Thyroid gland (tissue), 4 donors: ENCODE measurements around the gene FYN.

Experiments used
- POLR2A ChIP-seq, 2 donors: fragments of 450-650 bp; IDR thresholded peaks; one replicate each; pipeline ENCODE4 v1.6.1; 2017; ENCODE audit warnings: antibody characterized with exemption in 2 of 2, mild to moderate bottlenecking in 2 of 2, moderate library complexity in 1 of 2
- TF ChIP-seq, protein P1 (sequence below), 6 experiments: fragments of 200-600 bp in 3 of 6; fragments of 450-650 bp in 3 of 6; sonication (generic) in 3 of 6; IDR thresholded peaks; one replicate each; pipeline ENCODE4 v1.5.1; 2016 to 2019; ENCODE audit warnings: antibody characterized with exemption in 6 of 6, mild to moderate bottlenecking in 2 of 6, inconsistent platforms in 1 of 6, moderate library complexity in 1 of 6

DNA sequence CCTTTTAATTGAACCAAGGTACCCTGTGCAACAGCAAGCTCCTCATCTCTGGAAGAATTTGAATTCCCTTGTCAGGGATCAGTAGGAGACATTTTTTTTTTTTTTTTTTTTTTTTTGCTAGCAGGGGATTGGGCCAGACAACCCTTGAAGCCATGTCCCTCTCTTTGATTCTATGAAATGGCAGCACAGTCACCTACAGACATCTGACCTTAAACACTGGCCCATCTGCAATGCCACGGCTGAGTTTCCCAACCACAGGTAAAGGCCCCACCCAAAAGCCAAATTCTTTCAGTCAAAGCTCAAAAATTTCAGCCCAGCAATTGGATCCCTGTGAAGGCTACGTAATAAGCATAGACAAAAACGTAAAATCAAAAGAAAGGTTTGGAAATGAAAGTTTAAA is 94.2 kb downstream of the FYN start:
- TF ChIP-seq, protein P1, sequence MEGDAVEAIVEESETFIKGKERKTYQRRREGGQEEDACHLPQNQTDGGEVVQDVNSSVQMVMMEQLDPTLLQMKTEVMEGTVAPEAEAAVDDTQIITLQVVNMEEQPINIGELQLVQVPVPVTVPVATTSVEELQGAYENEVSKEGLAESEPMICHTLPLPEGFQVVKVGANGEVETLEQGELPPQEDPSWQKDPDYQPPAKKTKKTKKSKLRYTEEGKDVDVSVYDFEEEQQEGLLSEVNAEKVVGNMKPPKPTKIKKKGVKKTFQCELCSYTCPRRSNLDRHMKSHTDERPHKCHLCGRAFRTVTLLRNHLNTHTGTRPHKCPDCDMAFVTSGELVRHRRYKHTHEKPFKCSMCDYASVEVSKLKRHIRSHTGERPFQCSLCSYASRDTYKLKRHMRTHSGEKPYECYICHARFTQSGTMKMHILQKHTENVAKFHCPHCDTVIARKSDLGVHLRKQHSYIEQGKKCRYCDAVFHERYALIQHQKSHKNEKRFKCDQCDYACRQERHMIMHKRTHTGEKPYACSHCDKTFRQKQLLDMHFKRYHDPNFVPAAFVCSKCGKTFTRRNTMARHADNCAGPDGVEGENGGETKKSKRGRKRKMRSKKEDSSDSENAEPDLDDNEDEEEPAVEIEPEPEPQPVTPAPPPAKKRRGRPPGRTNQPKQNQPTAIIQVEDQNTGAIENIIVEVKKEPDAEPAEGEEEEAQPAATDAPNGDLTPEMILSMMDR (IDR thresholded peaks at IDR 0.05) = no peak
- no peak for TF ChIP-seq POLR2A (IDR thresholded peaks at IDR 0.05)
